ENCODE data around the gene ERBB2.
"Not testable (repeated sequence)": the region's sequence is repeated elsewhere in the genome, so short reads cannot be mapped to it uniquely, and the experiment has no call there.

The ERBB2 gene

GRCh38 chr17:39748444-39749034, 48.7 kb downstream of the ERBB2 start:
- DNase-seq, result not testable (repeated sequence)

GRCh38 chr17:39750131-39751015, 50.5 kb downstream of the ERBB2 start:
- no peak for DNase-seq

- no peak for DNase-seq
Measured at GRCh38 chr17:39751016-39751543, 51.2 kb downstream of the ERBB2 start.

- DNase-seq, result no peak
Measured at GRCh38 chr17:39751637-39752036, 51.8 kb downstream of the ERBB2 start.

GRCh38 chr17:39752241-39752881, 52.5 kb downstream of the ERBB2 start:
- DNase-seq, result no peak

GRCh38 chr17:39753514-39754160, 53.8 kb downstream of the ERBB2 start:
- DNase-seq, result peak; percentile 82

GRCh38 chr17:39754161-39754957, 54.5 kb downstream of the ERBB2 start:
- DNase-seq, result peak; percentile 86

GRCh38 chr17:39754958-39755553, 55.2 kb downstream of the ERBB2 start:
- DNase-seq, result no peak

- DNase-seq, result peak; percentile 33
Measured at GRCh38 chr17:39755554-39756379, 55.9 kb downstream of the ERBB2 start.

GRCh38 chr17:39756380-39757079, 56.7 kb downstream of the ERBB2 start:
- DNase-seq, result no peak

GRCh38 chr17:39757176-39757662, 57.4 kb downstream of the ERBB2 start:
- DNase-seq, result no peak

GRCh38 chr17:39757931-39758873, 58.3 kb downstream of the ERBB2 start:
- peak; percentile 38 for DNase-seq

- no peak for DNase-seq
Measured at GRCh38 chr17:39759204-39759603, 59.3 kb downstream of the ERBB2 start.

GRCh38 chr17:39761861-39762496, 62.1 kb downstream of the ERBB2 start:
- DNase-seq, result no peak

- no peak for DNase-seq
Measured at GRCh38 chr17:39763051-39763820, 63.4 kb downstream of the ERBB2 start.

GRCh38 chr17:39764171-39764570, 64.3 kb downstream of the ERBB2 start:
- not testable (repeated sequence) for DNase-seq

- no peak for DNase-seq
Measured at GRCh38 chr17:39765175-39765574, 65.3 kb downstream of the ERBB2 start.
